CD4-positive, alpha-beta T cell treated with Interleukin-12 subunit alpha and Interleukin-12 subunit beta, for 1 hour (primary cell): Measurements from ENCODE around the gene PDZRN4.
"Not testable (repeated sequence)": the region's sequence is repeated elsewhere in the genome, so short reads cannot be mapped to it uniquely, and the experiment has no call there.

Experiments
- DNase-seq: peaks from one replicate; pipeline ENCODE4 v3.0.0-alpha.2; 2020

Gene PDZRN4

GRCh38 chr12:41188058-41188840 lies at the start of gene PDZRN4:
Gene PDZRN4 (plus strand): TSS chr12:41188320.
- no peak for DNase-seq

- no peak for DNase-seq
Observed at GRCh38 chr12:41140117-41140516, 48.0 kb upstream of the PDZRN4 start.

GRCh38 chr12:41141104-41141503 lies 47.0 kb upstream of the PDZRN4 start:
- DNase-seq: no peak

GRCh38 chr12:41142376-41142775 lies 45.7 kb upstream of the PDZRN4 start:
- DNase-seq: no peak

- DNase-seq: no peak
Observed at GRCh38 chr12:41151793-41152192, 36.3 kb upstream of the PDZRN4 start.

- DNase-seq: no peak
Observed at GRCh38 chr12:41162461-41162860, 25.7 kb upstream of the PDZRN4 start.

- no peak for DNase-seq
Observed at GRCh38 chr12:41167701-41168100, 20.4 kb upstream of the PDZRN4 start.

- no peak for DNase-seq
Observed at GRCh38 chr12:41174602-41175001, 13.5 kb upstream of the PDZRN4 start.

GRCh38 chr12:41179507-41179906 lies 8.6 kb upstream of the PDZRN4 start:
- DNase-seq: not testable (repeated sequence)

GRCh38 chr12:41184864-41185263 lies 3.3 kb upstream of the PDZRN4 start:
- DNase-seq: no peak

- no peak for DNase-seq
Observed at GRCh38 chr12:41186026-41186425, 2.1 kb upstream of the PDZRN4 start.

GRCh38 chr12:41188841-41189394 lies 798 bp downstream of the PDZRN4 start:
- no peak for DNase-seq

- DNase-seq: no peak
Observed at GRCh38 chr12:41189395-41190251, 1.5 kb downstream of the PDZRN4 start.

- no peak for DNase-seq
Observed at GRCh38 chr12:41190338-41190737, 2.2 kb downstream of the PDZRN4 start.

- DNase-seq: not testable (repeated sequence)
Observed at GRCh38 chr12:41191549-41191948, 3.4 kb downstream of the PDZRN4 start.

GRCh38 chr12:41193311-41193710 lies 5.2 kb downstream of the PDZRN4 start:
- DNase-seq: no peak

GRCh38 chr12:41202051-41202450 lies 13.9 kb downstream of the PDZRN4 start:
- DNase-seq: no peak

- DNase-seq: no peak
Observed at GRCh38 chr12:41205070-41205709, 17.1 kb downstream of the PDZRN4 start.

- DNase-seq: no peak
Observed at GRCh38 chr12:41206298-41206697, 18.2 kb downstream of the PDZRN4 start.

- no peak for DNase-seq
Observed at GRCh38 chr12:41211448-41211847, 23.3 kb downstream of the PDZRN4 start.

GRCh38 chr12:41212625-41213024 lies 24.5 kb downstream of the PDZRN4 start:
- no peak for DNase-seq

- no peak for DNase-seq
Observed at GRCh38 chr12:41213107-41213506, 25.0 kb downstream of the PDZRN4 start.

- DNase-seq: no peak
Observed at GRCh38 chr12:41213648-41214047, 25.5 kb downstream of the PDZRN4 start.
